ENCODE data around the gene DSCAML1.

DSCAML1 gene

GRCh38 chr11:117796872-117797529 lies at the start of gene DSCAML1:
Gene DSCAML1, minus strand, starts transcription at chr11:117797216. Its CDS starts 137 bp downstream, at chr11:117797079.
- DNase-seq (ENCODE audit: low read depth, low spot score), result no peak

- no peak for DNase-seq (ENCODE audit: low read depth, low spot score)
Measured at GRCh38 chr11:117843666-117844484, 46.9 kb upstream of the DSCAML1 start.

- DNase-seq (ENCODE audit: low read depth, low spot score), result no peak
Measured at GRCh38 chr11:117842131-117842941, 45.3 kb upstream of the DSCAML1 start.

GRCh38 chr11:117841551-117842031 lies 44.6 kb upstream of the DSCAML1 start:
- no peak for DNase-seq (ENCODE audit: low read depth, low spot score)

- DNase-seq (ENCODE audit: low read depth, low spot score), result no peak
Measured at GRCh38 chr11:117840881-117841550, 44.0 kb upstream of the DSCAML1 start.

GRCh38 chr11:117839936-117840813 lies 43.2 kb upstream of the DSCAML1 start:
- no peak for DNase-seq (ENCODE audit: low read depth, low spot score)

- no peak for DNase-seq (ENCODE audit: low read depth, low spot score)
Measured at GRCh38 chr11:117839380-117839881, 42.4 kb upstream of the DSCAML1 start.

- DNase-seq (ENCODE audit: low read depth, low spot score), result no peak
Measured at GRCh38 chr11:117838901-117839300, 41.9 kb upstream of the DSCAML1 start.

- DNase-seq (ENCODE audit: low read depth, low spot score), result no peak
Measured at GRCh38 chr11:117837791-117838190, 40.8 kb upstream of the DSCAML1 start.

- no peak for DNase-seq (ENCODE audit: low read depth, low spot score)
Measured at GRCh38 chr11:117837070-117837776, 40.2 kb upstream of the DSCAML1 start.

GRCh38 chr11:117836077-117836960 lies 39.3 kb upstream of the DSCAML1 start:
- DNase-seq (ENCODE audit: low read depth, low spot score), result no peak

- DNase-seq (ENCODE audit: low read depth, low spot score), result no peak
Measured at GRCh38 chr11:117835576-117835975, 38.6 kb upstream of the DSCAML1 start.

- no peak for DNase-seq (ENCODE audit: low read depth, low spot score)
Measured at GRCh38 chr11:117834838-117835443, 37.9 kb upstream of the DSCAML1 start.

GRCh38 chr11:117834068-117834810 lies 37.2 kb upstream of the DSCAML1 start:
- no peak for DNase-seq (ENCODE audit: low read depth, low spot score)

- no peak for DNase-seq (ENCODE audit: low read depth, low spot score)
Measured at GRCh38 chr11:117833401-117833891, 36.4 kb upstream of the DSCAML1 start.

- DNase-seq (ENCODE audit: low read depth, low spot score), result no peak
Measured at GRCh38 chr11:117832511-117832910, 35.5 kb upstream of the DSCAML1 start.

Data from brain pericyte (primary cell).